Stimulated activated naive B cell treated with anti-CD40 and anti-IgM and Interleukin-4, amounts not matched to agents 10 μg/mL and 1 μg/mL and 100 μg/mL, for 72 hours (primary cell): ENCODE results near the gene PIMREG.

ENCODE experiments used
- ATAC-seq, 2 donors: fragments of 150-1000 bp; cut with Tn5 transposase; replicated peaks; 2 replicates each; pipeline ENCODE4 v1.10.0; 2021; ENCODE audit warnings: moderate library complexity in 1 of 2
- DNase-seq: peaks from one replicate; pipeline ENCODE4 v3.0.0; 2021
- H3K27ac Mint-ChIP-seq: one replicate; pipeline ENCODE4 v1.8.0; 2022; ENCODE audit warnings: mild to moderate bottlenecking, mixed read lengths
- H3K27me3 Mint-ChIP-seq, 2 donors: one replicate each; pipeline ENCODE4 v1.8.0; 2022; ENCODE audit warnings: mixed read lengths in 2 of 2
- H3K36me3 Mint-ChIP-seq, 2 donors: one replicate each; pipeline ENCODE4 v1.8.0; 2022; ENCODE audit warnings: mixed read lengths in 2 of 2, mild to moderate bottlenecking in 1 of 2
- H3K4me1 Mint-ChIP-seq, 2 donors: one replicate each; pipeline ENCODE4 v1.8.0; 2022; ENCODE audit warnings: mixed read lengths in 2 of 2, mild to moderate bottlenecking in 1 of 2
- H3K4me3 Mint-ChIP-seq, 2 donors: one replicate each; pipeline ENCODE4 v1.8.0; 2022; ENCODE audit warnings: mild to moderate bottlenecking in 2 of 2, mixed read lengths in 2 of 2, moderate library complexity in 1 of 2
- H3K9me3 Mint-ChIP-seq, 2 donors: one replicate each; pipeline ENCODE4 v1.8.0; 2022; ENCODE audit warnings: mixed read lengths in 2 of 2, mild to moderate bottlenecking in 1 of 2

PIMREG gene

GRCh38 chr17:6461792-6462524, 17.7 kb downstream of the PIMREG start:
- no peak for ATAC-seq
- Mint-ChIP-seq H3K4me3 (no peak overlapping the region), H3K36me3 (no peaks in the 10 kb centered on the region), H3K27ac (no peak overlapping the region), H3K4me1 (peaks cover 18 to 24% of the 10 kb centered on the region in 2 donors), H3K9me3 (no peaks in the 10 kb centered on the region), H3K27me3 (peaks cover 8 to 11% of the 10 kb centered on the region in 2 donors)
- no peak for DNase-seq

DNA sequence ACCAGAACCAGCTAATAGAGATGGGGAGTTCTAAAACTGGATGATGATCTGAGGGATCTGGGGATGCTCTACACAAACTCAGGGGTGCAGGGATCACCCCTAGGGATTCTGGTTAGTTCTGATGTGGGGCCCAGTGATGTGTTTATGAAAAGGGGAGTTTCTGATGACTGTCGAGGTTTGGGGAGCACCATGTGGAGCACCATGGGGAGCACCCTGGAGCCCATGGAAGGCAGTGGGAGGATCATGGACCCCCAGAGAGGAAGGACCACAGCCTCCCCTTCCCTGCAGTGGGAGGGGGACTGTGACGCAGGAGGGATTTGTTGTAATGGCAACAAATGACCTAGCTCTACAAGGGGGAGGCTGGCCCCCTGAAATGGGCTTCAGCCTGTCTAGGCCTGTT, 18.4 kb downstream of the PIMREG start:
- H3K27ac Mint-ChIP-seq = no peak overlapping the region

DNA sequence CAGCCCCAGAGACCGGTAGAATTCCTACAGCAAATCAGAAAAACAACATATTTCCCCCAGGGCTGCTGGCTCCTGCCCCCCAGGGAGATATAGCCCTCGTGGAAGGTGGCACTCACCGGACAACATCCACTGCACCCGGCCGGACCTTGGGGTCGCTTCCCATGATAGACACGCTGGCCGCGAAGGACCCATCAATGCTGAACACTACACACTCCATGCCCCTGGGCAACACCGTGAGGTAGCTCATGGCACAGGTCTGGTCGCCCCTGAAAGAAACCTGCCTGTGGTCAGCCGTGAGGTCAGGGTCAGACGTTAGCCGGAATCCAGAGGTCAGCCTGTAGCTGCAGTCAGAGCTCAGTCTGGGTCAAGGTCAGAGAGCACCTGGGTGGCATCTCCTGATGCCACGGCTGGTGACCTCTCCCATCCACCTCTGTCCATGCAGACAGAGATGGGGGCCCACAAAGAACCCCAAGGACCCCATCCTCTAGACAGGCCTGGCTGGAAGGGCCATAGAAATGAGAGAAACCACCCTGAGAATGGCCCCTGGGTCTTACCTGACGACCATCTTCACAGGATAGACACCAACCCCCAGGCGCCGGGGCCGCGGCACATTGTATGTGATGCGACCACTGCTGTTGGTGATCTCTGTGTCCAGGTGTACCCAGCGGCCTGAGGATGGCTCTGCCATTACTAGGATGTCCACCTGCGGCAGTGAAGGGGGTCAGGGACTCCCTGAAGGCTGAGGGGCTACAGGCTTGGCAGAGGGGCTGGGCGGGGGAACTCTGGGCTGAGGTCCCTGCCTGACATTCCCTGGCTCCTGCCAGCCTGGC, 19.6 kb downstream of the PIMREG start:
- ATAC-seq (no peak), DNase-seq (no peak)
- H3K4me1 Mint-ChIP-seq = peaks cover 15 to 20% of the 10 kb centered on the region in 2 donors
- peaks cover 12 to 16% of the 10 kb centered on the region in 2 donors for H3K27me3 Mint-ChIP-seq
- no peaks in the 10 kb centered on the region for H3K9me3 Mint-ChIP-seq
- peaks cover 0 to 1% of the 10 kb centered on the region in 2 donors for H3K36me3 Mint-ChIP-seq
- no peak overlapping the region for H3K27ac Mint-ChIP-seq
- H3K4me3 Mint-ChIP-seq = no peak overlapping the region

More for the DNA sequence above, 18.4 kb downstream of the PIMREG start:
- Mint-ChIP-seq H3K27me3 (peaks cover 8 to 11% of the 10 kb centered on the region in 2 donors), H3K4me3 (no peak overlapping the region), H3K36me3 (no peaks in the 10 kb centered on the region), H3K9me3 (no peaks in the 10 kb centered on the region), H3K4me1 (peaks cover 15 to 20% of the 10 kb centered on the region in 2 donors)
- ATAC-seq = no peak
- no peak for DNase-seq

DNA sequence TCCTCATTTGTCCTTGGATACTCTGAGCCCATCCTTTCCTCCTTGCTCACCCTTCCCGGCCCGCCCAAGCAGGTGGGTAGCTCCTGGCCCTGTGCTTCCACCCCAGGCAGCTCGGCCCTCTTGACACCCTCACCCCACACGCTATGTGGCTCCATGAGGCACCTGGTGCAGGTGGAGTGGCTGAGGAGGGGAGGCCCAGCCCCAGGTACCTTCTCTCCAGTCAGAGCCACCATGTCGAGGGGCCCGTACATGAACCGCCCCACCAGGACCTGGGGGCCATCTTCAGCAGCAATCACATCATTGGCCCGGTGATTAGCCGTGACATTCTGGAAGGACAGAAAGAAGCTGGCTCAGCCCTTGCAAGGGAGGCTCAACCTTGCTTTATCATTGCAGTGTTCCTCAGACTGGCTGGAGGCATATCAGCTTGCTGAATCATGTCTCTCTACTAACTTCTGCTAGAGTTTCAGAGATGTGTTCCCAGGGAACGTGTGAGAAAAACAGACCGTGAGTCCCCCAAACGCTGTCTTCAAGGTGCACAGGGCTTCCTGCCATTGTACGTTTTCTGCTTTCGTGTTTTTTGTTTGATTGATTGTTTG, 20.3 kb downstream of the PIMREG start:
- no peak for DNase-seq
- Mint-ChIP-seq H3K4me3 (no peak overlapping the region), H3K27me3 (peaks cover 19 to 23% of the 10 kb centered on the region in 2 donors), H3K36me3 (peaks cover 0 to 1% of the 10 kb centered on the region in 2 donors), H3K27ac (no peak overlapping the region), H3K9me3 (no peaks in the 10 kb centered on the region), H3K4me1 (peaks cover 15 to 20% of the 10 kb centered on the region in 2 donors)
- no peak for ATAC-seq

- no peak for DNase-seq
- H3K4me3 Mint-ChIP-seq = no peak overlapping the region
- no peak overlapping the region for H3K27ac Mint-ChIP-seq
- peaks cover 11 to 14% of the 10 kb centered on the region in 2 donors for H3K4me1 Mint-ChIP-seq
- H3K36me3 Mint-ChIP-seq = peaks cover 0 to 1% of the 10 kb centered on the region in 2 donors
- H3K9me3 Mint-ChIP-seq = no peaks in the 10 kb centered on the region
- peaks cover 20 to 24% of the 10 kb centered on the region in 2 donors for H3K27me3 Mint-ChIP-seq
- ATAC-seq = no peak
Observed at GRCh38 chr17:6465206-6466003, 21.1 kb downstream of the PIMREG start.

DNA sequence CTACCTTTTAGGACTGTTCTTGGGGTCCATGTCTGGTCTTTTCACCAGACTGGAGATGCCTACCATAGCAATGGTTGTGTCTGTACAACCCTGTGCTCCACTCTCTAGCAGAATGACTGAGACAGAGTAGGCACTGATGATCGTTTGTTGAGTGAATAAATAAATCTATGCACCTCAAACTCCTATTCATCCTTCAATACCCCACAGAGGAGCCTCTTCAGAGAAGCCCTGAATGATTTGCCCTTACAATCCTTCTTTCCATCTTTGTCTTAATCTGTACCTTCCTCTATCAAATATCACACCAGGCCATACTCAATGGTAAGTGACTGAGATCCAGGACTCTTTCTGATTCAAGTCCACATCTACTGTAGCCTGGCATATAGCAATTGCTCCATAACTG, 23.3 kb downstream of the PIMREG start:
- ATAC-seq = no peak
- no peak overlapping the region for H3K4me3 Mint-ChIP-seq
- H3K9me3 Mint-ChIP-seq = no peaks in the 10 kb centered on the region
- H3K27me3 Mint-ChIP-seq = peaks cover 20 to 24% of the 10 kb centered on the region in 2 donors
- H3K4me1 Mint-ChIP-seq = no peaks in the 10 kb centered on the region
- DNase-seq = no peak
- peaks cover 0 to 1% of the 10 kb centered on the region in 2 donors for H3K36me3 Mint-ChIP-seq
- no peak overlapping the region for H3K27ac Mint-ChIP-seq

DNA sequence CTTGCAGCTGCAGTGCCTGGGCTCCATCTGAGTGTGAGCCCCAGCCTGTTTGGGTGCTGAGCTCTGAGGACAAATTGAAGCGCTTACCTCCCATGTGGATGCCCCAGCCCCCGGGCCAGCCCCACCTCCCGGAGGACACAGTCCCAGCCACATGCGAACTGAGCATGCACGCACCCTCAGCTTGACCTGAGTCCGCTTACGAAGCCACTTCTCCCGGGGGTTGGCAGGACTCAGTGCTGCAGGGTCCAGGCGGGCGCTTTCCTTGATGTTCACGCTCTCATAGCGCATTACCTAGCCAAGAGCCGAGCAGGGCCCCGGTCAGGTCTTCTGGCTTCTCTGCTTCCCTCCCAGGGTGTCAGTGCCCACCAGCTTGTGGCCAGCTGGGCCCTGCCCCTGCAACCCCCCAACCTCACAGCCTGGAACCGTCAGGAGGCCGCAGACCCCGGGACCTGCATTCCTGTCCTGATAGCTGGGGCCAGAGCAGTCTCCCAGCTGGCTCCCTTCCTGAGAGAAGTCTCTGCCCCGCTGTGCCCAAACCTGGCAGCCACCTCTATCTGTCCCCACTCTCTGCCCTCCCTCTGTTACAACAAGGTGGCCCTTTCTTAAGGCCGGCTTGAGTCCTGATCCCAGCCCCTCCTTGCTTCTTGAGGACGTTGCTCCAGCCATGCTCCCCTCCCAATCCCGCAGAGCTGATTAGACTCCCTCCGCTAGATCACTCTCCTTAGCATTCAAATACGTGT, 24.0 kb downstream of the PIMREG start:
- Mint-ChIP-seq H3K27ac (no peak overlapping the region), H3K4me1 (peaks cover 2 to 5% of the 10 kb centered on the region in 2 donors), H3K27me3 (peaks cover 20 to 24% of the 10 kb centered on the region in 2 donors), H3K9me3 (no peaks in the 10 kb centered on the region), H3K36me3 (peaks cover 0 to 1% of the 10 kb centered on the region in 2 donors), H3K4me3 (no peak overlapping the region)
- ATAC-seq (no peak), DNase-seq (no peak)

DNA sequence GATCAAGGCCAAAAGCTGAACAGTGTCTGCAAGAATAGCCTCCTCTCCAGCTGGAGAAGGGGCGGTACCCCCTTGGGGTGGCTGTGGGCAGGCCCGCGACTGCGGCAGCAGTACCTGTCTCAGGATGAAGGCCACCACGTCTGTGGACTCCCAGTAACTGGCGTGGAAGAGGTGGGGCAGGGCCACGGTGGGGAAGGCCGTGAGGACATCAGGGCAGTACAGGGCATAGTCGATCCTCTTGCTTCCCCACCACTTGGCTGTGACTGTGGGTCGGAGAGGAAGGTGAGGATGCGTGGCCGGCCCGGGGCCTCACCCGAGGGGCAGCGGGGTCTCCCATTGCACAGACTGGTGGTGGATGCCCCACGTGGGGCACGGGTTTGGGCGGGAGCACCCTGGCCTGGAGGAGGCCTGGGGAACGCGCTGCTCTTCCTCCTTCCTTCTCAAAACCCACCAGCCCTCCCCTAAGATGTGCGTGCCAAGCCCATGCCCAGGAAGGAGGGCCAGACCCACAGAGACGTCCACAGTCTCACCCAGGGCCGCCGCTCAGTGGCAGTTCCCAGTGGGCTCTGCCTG, 26.0 kb downstream of the PIMREG start:
- no peak overlapping the region for H3K27ac Mint-ChIP-seq
- peaks cover 0 to 1% of the 10 kb centered on the region in 2 donors for H3K36me3 Mint-ChIP-seq
- no peak overlapping the region for H3K4me3 Mint-ChIP-seq
- peaks cover 20 to 24% of the 10 kb centered on the region in 2 donors for H3K27me3 Mint-ChIP-seq
- H3K4me1 Mint-ChIP-seq = peaks cover 5 to 7% of the 10 kb centered on the region in 2 donors
- ATAC-seq (no peak), DNase-seq (no peak)
- H3K9me3 Mint-ChIP-seq = no peaks in the 10 kb centered on the region

DNA sequence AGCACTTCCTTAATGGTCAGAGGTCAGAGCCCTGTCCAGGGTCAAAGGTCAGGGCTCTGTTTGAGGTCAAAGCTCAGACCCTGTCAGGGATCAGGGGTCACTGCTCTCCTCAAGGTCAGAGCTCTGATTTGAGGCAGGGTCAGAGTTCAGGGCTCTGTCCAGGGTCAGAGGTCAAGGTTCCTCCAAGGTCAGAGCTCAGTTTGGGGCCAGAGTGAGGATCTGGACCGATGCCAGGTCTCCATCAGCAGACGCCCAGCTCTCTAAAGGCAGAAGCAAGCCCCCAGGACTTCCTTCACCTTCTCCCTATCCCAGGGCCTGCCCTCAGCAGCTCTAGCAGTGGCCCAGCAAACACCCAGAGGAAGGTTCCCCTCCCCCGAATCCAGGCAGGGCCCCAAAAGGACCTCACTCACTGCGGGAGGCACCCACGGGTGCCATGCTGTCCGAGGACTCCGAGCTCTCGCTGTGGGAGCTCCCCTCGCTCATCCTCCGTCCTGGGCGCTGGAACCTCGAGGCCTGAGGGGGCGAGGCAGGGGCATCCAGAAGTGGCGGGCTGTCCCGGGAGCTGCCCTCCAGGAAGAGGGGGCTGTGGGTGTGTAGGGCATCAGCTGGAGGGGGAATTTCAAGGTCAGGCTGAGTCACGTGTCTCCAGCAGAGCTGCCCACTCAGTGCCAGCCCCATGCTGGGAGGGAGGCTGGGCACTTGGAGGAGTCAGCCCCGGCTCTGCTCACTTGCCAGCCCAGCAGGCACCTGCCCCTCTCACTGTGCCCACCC, 26.7 kb downstream of the PIMREG start:
- no peak for ATAC-seq
- Mint-ChIP-seq H3K9me3 (no peaks in the 10 kb centered on the region), H3K36me3 (peaks cover 0 to 1% of the 10 kb centered on the region in 2 donors), H3K4me1 (peaks cover 5 to 7% of the 10 kb centered on the region in 2 donors), H3K4me3 (no peak overlapping the region), H3K27me3 (peaks cover 17 to 19% of the 10 kb centered on the region in 2 donors), H3K27ac (no peak overlapping the region)
- no peak for DNase-seq

GRCh38 chr17:6471531-6472465, 27.5 kb downstream of the PIMREG start:
- peaks cover 0 to 1% of the 10 kb centered on the region in 2 donors for H3K36me3 Mint-ChIP-seq
- DNase-seq (no peak), ATAC-seq (no peak)
- peaks cover 5 to 7% of the 10 kb centered on the region in 2 donors for H3K4me1 Mint-ChIP-seq
- no peak overlapping the region for H3K27ac Mint-ChIP-seq
- H3K27me3 Mint-ChIP-seq = peaks cover 13% of the 10 kb centered on the region in 2 donors
- no peak overlapping the region for H3K4me3 Mint-ChIP-seq
- no peaks in the 10 kb centered on the region for H3K9me3 Mint-ChIP-seq

- Mint-ChIP-seq H3K4me1 (peaks cover 5 to 7% of the 10 kb centered on the region in 2 donors), H3K27ac (no peak overlapping the region), H3K27me3 (peaks cover 13% of the 10 kb centered on the region in 2 donors), H3K9me3 (no peaks in the 10 kb centered on the region), H3K4me3 (no peak overlapping the region), H3K36me3 (peaks cover 0 to 1% of the 10 kb centered on the region in 2 donors)
- no peak for DNase-seq
- ATAC-seq = no peak
Observed at GRCh38 chr17:6472517-6472916, 28.3 kb downstream of the PIMREG start.
